GM13976 (cell line): ENCODE measurements around the gene ARSI.

ENCODE experiments used
- DNase-seq: peaks from one replicate; pipeline ENCODE4 v3.0.0; 2012; ENCODE audit warnings: low spot score
- in situ Hi-C: fragments of 300-500 bp; cut with MboI; formaldehyde crosslinking; loops from one replicate; pipeline ENCODE4 v1.12.0; 2022; ENCODE audit warnings: low sequenced_read_pairs, mixed read lengths, inconsistent platforms; ENCODE audit not compliant: unreplicated experiment
- TF ChIP-seq, protein P1 (sequence below): IDR thresholded peaks from 2 replicates; pipeline ENCODE4 v1.5.1; 2012; ENCODE audit warnings: borderline replicate concordance, mild to moderate bottlenecking; ENCODE audit not compliant: insufficient read depth; ENCODE audit errors: extremely low read depth, missing control alignments, control extremely low read depth

Gene ARSI

DNA sequence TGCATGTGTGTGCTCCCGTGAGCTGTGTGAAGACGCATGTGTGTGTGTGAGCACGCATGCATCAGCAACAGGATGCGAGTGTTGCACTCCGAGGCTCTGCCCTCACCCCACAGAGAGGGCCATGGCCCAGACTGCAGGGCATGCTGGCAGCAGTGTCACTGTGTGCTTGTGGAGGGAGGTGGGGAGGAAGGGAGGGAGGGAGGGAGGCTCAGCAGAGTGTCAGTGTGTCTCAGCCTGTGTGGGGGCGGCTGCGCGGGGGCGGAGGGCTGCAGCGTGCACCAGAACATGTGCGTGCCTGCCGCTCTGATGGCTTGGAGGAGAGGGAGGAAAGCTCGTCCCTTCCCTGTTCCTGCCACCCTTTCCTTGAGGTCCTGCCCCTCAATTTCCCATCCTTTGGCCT, 18.4 kb downstream of the ARSI start:
- in situ Hi-C loops, result no loop called here
- DNase-seq, result no peak
- TF ChIP-seq, protein P1, sequence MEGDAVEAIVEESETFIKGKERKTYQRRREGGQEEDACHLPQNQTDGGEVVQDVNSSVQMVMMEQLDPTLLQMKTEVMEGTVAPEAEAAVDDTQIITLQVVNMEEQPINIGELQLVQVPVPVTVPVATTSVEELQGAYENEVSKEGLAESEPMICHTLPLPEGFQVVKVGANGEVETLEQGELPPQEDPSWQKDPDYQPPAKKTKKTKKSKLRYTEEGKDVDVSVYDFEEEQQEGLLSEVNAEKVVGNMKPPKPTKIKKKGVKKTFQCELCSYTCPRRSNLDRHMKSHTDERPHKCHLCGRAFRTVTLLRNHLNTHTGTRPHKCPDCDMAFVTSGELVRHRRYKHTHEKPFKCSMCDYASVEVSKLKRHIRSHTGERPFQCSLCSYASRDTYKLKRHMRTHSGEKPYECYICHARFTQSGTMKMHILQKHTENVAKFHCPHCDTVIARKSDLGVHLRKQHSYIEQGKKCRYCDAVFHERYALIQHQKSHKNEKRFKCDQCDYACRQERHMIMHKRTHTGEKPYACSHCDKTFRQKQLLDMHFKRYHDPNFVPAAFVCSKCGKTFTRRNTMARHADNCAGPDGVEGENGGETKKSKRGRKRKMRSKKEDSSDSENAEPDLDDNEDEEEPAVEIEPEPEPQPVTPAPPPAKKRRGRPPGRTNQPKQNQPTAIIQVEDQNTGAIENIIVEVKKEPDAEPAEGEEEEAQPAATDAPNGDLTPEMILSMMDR, result no peak

DNA sequence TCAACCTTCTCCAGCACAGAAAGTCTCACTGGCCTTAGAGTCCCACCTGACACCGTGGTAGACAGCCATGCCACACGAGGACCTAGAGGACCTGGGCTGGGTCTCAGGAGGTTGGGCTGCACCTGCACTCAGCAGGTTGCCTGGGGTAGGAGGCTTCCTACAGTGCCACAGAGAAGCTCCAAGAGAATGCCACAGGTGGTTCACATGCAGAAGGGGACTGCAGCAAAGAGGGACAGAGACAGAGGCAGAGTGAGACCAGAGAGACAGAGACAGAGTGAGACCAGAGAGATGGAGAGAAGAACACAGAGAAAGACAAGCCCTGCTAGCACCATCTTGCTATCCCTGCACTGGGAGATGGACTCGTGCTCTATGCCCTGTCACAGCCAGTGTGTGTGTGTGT, 18.8 kb downstream of the ARSI start:
- in situ Hi-C loops, result no loop called here
- DNase-seq, result no peak
- TF ChIP-seq, protein P1, result no peak

DNA sequence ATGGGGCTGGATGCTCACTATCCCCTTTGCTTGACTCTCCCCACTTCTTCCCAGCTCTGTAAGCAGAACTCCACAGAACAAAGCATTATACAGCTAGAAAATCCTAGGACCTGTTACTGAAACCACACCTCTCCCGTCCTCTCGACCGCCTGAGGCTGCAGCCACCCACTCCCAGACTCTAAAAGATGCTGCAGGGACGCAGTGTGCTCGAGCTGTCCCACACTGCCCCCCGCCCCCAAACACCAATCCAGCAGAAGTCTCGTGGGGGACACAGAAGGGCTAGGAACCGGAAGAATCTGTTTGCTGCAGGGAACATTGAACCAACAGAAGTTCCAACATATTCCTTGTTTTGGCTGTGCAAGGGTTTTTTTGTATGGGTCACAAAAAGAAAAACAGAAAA, 20.7 kb downstream of the ARSI start:
- DNase-seq, result no peak
- in situ Hi-C loops, result no loop called here
- TF ChIP-seq, protein P1, result no peak

DNA sequence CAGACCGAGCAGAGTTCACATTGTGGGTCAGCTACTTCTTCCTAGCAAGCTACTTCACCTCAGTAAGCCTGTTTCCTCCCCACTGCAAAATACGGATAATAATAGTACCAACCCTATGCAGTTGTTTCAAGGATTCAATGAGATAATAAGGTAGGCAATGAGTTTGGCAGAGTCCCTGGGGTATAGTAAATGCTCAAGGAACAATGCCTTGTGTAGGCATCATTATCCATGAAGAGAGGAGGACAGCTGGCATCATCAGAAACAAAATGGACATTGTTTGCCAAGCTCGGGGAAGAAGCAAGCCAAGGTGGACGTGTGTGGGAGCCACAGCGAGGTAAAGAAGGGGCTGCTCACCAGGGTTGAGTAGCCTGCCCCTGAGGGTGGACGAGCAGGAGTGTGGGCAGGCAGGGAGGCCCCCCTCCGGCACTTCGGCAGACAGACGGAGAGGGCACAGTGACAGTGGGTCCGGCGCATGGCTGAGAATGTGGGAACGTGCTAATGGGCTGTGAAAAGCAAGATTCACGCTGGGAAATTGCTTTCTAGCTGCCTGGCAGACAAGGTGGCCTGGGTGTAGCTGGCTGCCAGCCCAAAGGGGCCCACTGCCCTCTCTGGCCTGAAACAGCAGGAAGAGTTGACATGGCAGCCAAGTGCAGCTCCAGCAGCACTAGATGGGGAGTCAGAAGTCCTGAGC, 23.2 kb downstream of the ARSI start:
- DNase-seq, result no peak
- in situ Hi-C loops, result no loop called here
- TF ChIP-seq, protein P1, result no peak

DNA sequence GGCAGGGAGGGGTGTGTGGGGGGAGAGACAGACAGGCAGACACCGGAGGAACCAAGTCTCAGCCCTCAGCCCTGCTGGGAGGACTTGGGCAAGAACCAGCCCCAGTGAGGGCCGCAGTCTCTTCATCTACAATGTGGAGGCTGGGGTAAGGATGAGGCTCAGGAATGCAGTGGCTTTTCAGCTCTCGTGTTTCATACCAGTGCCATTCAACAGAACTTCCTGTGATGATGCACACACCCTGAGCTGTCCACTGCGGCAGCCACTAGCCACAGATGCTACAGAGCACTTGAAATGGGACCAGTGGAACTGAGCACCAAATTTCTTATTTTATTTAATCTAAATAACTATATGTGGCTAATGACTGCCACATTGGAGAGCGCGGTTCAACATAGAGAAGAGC, 23.8 kb downstream of the ARSI start:
- TF ChIP-seq, protein P1, result no peak
- no peak for DNase-seq
- in situ Hi-C loops, result no loop called here

DNA sequence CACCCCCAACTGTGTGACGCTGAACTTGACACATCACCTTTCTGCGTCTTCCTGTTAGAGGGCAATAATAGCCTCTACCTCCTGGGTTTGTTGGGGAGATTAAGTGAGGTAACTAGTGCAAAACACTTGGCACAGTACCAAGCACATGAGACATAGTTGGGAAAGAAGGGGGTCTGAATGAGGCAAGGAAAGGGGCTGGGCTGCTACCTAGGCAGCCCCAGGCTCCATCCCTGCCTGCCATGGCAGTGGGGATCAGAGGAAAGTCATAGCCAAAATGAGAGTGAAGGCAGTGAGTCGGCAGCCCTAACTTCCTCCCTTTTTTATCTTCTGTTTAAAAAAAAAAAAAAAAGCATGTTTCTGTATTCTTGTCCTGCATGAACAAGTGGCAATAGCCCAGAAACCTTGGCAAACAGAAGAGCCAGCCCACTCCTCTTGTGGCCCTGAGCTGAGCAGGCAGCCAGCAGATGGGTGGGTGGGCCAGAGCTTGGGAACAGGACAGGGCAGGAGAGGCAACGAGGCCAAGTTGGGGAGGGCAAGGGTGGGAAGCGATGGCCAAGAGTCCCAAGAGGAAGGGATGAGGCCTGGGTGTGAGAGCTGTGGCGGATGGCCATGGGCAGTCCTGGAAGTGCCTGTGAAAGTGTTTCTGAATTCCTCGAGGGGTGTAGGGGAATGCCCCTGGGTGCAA, 24.5 kb downstream of the ARSI start:
- in situ Hi-C loops, result no loop called here
- no peak for DNase-seq
- TF ChIP-seq, protein P1, result no peak
